ENCODE results near the gene LITAFD. TPM values are rescaled to one million over a fixed set of nuclear protein-coding genes. Genes with fewer than 3 reads are reported as not detected.
A peak's percentile ranks its signal among the peaks of the same experiment; 100 is the strongest.

The LITAFD gene
- total and polyA plus RNA-seq, 2 experiments from 2014 or later: 0.43 TPM; not detected in 1

DNA sequence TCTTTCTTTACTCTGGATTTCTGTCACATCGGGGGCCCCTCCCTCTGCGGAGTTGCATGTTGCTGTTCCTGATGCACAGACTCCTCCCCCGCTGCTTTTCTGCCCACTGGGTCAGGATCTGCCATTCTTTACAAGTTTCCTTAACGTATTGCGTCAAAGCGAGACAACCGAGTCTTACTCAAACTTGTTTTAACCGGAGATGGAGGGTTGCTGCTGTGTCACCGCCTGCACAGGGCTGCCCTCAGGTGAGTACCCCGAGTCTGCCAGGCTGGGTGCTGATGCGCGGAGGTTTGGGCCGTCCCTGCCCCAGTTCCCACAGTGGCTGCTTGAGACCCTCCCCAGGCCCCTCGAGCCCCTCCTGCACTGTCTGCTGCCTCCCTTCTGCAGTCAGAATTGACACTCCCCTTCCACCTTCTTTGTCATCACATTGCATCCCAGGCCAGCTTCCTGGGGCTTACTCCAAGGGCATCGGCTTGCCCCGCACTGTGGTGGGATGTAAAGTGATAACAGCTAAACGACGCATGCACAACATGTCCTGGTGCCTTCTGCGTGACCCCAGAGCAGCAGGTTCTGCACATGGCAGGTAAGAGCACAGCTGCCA, 32.6 kb upstream of the LITAFD start:
- TF ChIP-seq, protein P1, sequence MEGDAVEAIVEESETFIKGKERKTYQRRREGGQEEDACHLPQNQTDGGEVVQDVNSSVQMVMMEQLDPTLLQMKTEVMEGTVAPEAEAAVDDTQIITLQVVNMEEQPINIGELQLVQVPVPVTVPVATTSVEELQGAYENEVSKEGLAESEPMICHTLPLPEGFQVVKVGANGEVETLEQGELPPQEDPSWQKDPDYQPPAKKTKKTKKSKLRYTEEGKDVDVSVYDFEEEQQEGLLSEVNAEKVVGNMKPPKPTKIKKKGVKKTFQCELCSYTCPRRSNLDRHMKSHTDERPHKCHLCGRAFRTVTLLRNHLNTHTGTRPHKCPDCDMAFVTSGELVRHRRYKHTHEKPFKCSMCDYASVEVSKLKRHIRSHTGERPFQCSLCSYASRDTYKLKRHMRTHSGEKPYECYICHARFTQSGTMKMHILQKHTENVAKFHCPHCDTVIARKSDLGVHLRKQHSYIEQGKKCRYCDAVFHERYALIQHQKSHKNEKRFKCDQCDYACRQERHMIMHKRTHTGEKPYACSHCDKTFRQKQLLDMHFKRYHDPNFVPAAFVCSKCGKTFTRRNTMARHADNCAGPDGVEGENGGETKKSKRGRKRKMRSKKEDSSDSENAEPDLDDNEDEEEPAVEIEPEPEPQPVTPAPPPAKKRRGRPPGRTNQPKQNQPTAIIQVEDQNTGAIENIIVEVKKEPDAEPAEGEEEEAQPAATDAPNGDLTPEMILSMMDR (IDR thresholded peaks at IDR 0.05; ENCODE audit: low read depth, low read length): no peak
- Histone ChIP-seq H3K9me3 (ENCODE audit: low read depth) (no peaks in the 10 kb centered on the region), H3K27me3 (no peaks in the 10 kb centered on the region), H3K4me1 (ENCODE audit: low read depth) (no peaks in the 10 kb centered on the region), H3K27ac (peak overlapping the region; percentile 23), H3K36me3 (peaks cover 11% of the 10 kb centered on the region), H3K4me3 (no peak overlapping the region)
- DNase-seq (ENCODE audit: low read depth in 1 of 2, low spot score in 1 of 2): peak in 1 of 2 donors; percentile 84

DNA sequence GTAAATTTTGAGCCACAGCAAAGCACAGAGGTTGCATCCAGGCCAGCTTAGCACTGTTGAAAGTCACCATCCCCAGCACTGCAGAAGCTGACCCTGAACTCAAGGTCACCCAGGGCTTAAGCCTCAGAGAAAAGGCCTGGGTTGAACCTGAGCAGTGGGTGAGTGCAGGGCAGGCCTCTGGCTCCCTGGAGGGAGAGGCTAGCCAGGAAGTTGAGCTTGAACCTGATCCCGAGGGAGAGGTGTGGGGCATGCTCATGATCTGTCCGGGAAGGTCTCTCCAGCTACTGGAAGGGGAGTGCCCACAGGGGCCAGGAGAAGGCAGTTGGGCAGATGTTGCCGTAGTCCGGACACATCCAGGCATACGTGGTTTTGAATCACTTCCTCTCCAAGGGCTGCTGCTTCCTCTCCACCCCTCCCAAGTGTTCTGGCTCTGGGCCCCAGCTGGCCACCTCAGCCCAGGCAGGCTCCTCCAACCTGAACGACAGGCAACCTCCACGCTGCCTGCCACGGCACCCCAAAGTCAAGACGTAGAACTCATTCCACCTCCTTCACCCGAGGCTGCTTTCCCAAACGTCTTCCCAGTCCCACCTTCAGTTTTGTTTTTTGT, 31.8 kb upstream of the LITAFD start:
- no peak overlapping the region for H3K27ac ChIP-seq
- no peaks in the 10 kb centered on the region for H3K9me3 ChIP-seq (ENCODE audit: low read depth)
- no peaks in the 10 kb centered on the region for H3K4me1 ChIP-seq (ENCODE audit: low read depth)
- peaks cover 11% of the 10 kb centered on the region for H3K36me3 ChIP-seq
- no peak overlapping the region for H3K4me3 ChIP-seq
- peak in 1 of 2 donors; percentile 90 for DNase-seq (ENCODE audit: low read depth in 1 of 2, low spot score in 1 of 2)
- H3K27me3 ChIP-seq: no peaks in the 10 kb centered on the region
- TF ChIP-seq, protein P1 (IDR thresholded peaks at IDR 0.05; ENCODE audit: low read depth, low read length): no peak

GRCh38 chr16:8851761-8852403, 30.3 kb upstream of the LITAFD start:
- H3K4me1 ChIP-seq (ENCODE audit: low read depth): no peaks in the 10 kb centered on the region
- TF ChIP-seq, protein P1 (IDR thresholded peaks at IDR 0.05; ENCODE audit: low read depth, low read length): no peak
- DNase-seq (ENCODE audit: low read depth in 1 of 2, low spot score in 1 of 2): no peak
- H3K27me3 ChIP-seq: no peaks in the 10 kb centered on the region
- peaks cover 11% of the 10 kb centered on the region for H3K36me3 ChIP-seq
- H3K9me3 ChIP-seq (ENCODE audit: low read depth): no peaks in the 10 kb centered on the region
- no peak overlapping the region for H3K27ac ChIP-seq
- no peak overlapping the region for H3K4me3 ChIP-seq

DNA sequence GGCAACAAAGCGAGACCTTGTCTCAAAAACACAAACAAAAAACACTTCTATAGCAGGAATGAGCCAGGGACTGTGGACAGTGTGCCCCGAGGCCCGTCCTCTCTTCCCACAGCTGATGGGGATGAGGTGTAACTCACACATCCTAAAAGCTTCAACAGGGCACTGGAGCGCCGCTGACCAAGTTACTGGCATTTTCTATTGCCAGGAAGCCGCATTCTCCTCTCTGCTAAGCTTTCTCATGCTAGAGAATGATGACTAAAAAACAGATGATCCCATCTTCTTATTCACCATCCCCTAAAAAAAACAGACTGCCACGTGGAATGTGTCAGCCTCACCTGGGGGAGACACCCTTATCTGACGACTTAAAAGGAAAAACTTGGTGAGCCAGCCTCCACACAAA, 29.6 kb upstream of the LITAFD start:
- no peaks in the 10 kb centered on the region for H3K4me1 ChIP-seq (ENCODE audit: low read depth)
- H3K4me3 ChIP-seq: no peak overlapping the region
- TF ChIP-seq, protein P1 (IDR thresholded peaks at IDR 0.05; ENCODE audit: low read depth, low read length): no peak
- no peak for DNase-seq (ENCODE audit: low read depth in 1 of 2, low spot score in 1 of 2)
- H3K9me3 ChIP-seq (ENCODE audit: low read depth): no peaks in the 10 kb centered on the region
- H3K27me3 ChIP-seq: no peaks in the 10 kb centered on the region
- peak overlapping the region; percentile 48 for H3K27ac ChIP-seq
- peaks cover 11% of the 10 kb centered on the region for H3K36me3 ChIP-seq

GRCh38 chr16:8853150-8853549, 29.0 kb upstream of the LITAFD start:
- Histone ChIP-seq H3K4me1 (ENCODE audit: low read depth) (no peaks in the 10 kb centered on the region), H3K9me3 (ENCODE audit: low read depth) (no peaks in the 10 kb centered on the region), H3K4me3 (no peak overlapping the region), H3K27ac (peak overlapping the region; percentile 48), H3K36me3 (peaks cover 11% of the 10 kb centered on the region), H3K27me3 (no peaks in the 10 kb centered on the region)
- no peak for DNase-seq (ENCODE audit: low read depth in 1 of 2, low spot score in 1 of 2)
- TF ChIP-seq, protein P1 (IDR thresholded peaks at IDR 0.05; ENCODE audit: low read depth, low read length): no peak

Measured in cardiac muscle cell (in vitro differentiated cells and primary cell).